Heart right ventricle (tissue), 16 donors: Measurements from ENCODE around the gene NANOS3. TPM values are rescaled to one million over a fixed set of nuclear protein-coding genes. Genes with fewer than 3 reads are reported as not detected.
"Not testable (repeated sequence)": the region's sequence is repeated elsewhere in the genome, so short reads cannot be mapped to it uniquely, and the experiment has no call there.

Experiments
- ATAC-seq, 8 donors: fragments of 200-7000 bp; cut with Tn5 transposase; one replicate each; pipeline ENCODE4 v1.9.1; 2020; ENCODE audit warnings: mild to moderate bottlenecking in 8 of 8, moderate library complexity in 8 of 8, moderate number of reproducible peaks in 1 of 8
- DNase-seq, 2 donors: peaks; one replicate each; pipeline ENCODE4 v3.0.0-alpha.2; 2020
- H3K27ac ChIP-seq, 10 donors: fragments of 200-600 bp; sonication (generic) in 2 of 10; one replicate each; pipeline versions ENCODE4 v1.5.0 to v1.8.0; 2020 to 2022; ENCODE audit warnings: mild to moderate bottlenecking in 3 of 10
- H3K27me3 ChIP-seq, 7 donors: fragments of 200-600 bp; one replicate each; pipeline ENCODE4 v1.8.0; 2021 to 2022; ENCODE audit warnings: mild to moderate bottlenecking in 2 of 7
- H3K36me3 ChIP-seq, 9 donors: fragments of 200-600 bp; sonication (generic) in 1 of 9; one replicate each; pipeline versions ENCODE4 v1.5.0 to v1.8.0; 2020 to 2022; ENCODE audit warnings: mild to moderate bottlenecking in 2 of 9
- H3K4me1 ChIP-seq, 9 donors: fragments of 200-600 bp; sonication (generic) in 1 of 9; one replicate each; pipeline versions ENCODE4 v1.5.0 to v1.8.0; 2020 to 2022; ENCODE audit warnings: mild to moderate bottlenecking in 4 of 9
- H3K4me3 ChIP-seq, 10 donors: fragments of 200-600 bp; sonication (generic) in 2 of 10; one replicate each; pipeline versions ENCODE4 v1.5.0 to v1.8.0; 2020 to 2022; ENCODE audit warnings: mild to moderate bottlenecking in 7 of 10, moderate library complexity in 2 of 10
- H3K9me3 ChIP-seq, 11 donors: fragments of 200-600 bp in 10 of 11; sonication (generic) in 2 of 11; one replicate each; pipeline versions ENCODE4 v1.5.0 to v1.8.0; 2013 to 2022; ENCODE audit warnings: mild to moderate bottlenecking in 2 of 11, control low read depth in 1 of 11, moderate library complexity in 1 of 11
- WGBS, 2 donors: extraction: QIAGEN DNeasy Blood & Tissue Kit; methylation state at CpG; one replicate each; pipeline ENCODE4 v1.1.7; 2013; ENCODE audit warnings: inconsistent platforms in 1 of 2; 5-methylcytosine and 5-hydroxymethylcytosine counted together
- intact Hi-C, 10 donors: fragments of 100-400 bp; cut with DNase I; formaldehyde crosslinking; loops; one replicate each; pipeline versions ENCODE4 v1.11.1 to v1.14.2; 2022
- polyA plus RNA-seq, 2 donors: library from polyadenylated mRNA; stranded (reverse); fragments of 200-250 nt; gene quantifications; one replicate each; pipeline ENCODE4 v1.2.3, GENCODE V29; 2013
- total RNA-seq, 10 donors: library from RNA; stranded (reverse); fragmentation: NEBNext Ultra II Directional in 3 of 10; extraction: Animal tissue kit (Norgen Biotek cat#: 25700) in 3 of 10; gene quantifications; one replicate each; pipeline versions ENCODE4 v1.2.1 to v1.2.4, GENCODE V29; 2021 to 2023
- TF ChIP-seq, protein P1 (sequence below), 9 donors: fragments of 200-600 bp; sonication (generic) in 2 of 9; IDR thresholded peaks; one replicate each; pipeline versions ENCODE4 v1.5.0 to v1.8.0; 2021 to 2022; ENCODE audit warnings: antibody characterized with exemption in 9 of 9, mild to moderate bottlenecking in 5 of 9, moderate library complexity in 1 of 9
- donor health status: Arrhythmogenic right ventricular cardiomyopathy.
- donor health status: ischemic (EF 13 %, LVEDD 7.1; RV severe dilation, severe dysfunction).
- donor health status: healthy with polysubstance abuse.
- donor health status: DM: no; HTN: yes; CAD: no.
- donor health status: DM: no; HTN: no; CAD: no.
- donor health status: ischemic (EF 25% LVEDD 6.9; RV normal size, moderate dysfunction).
- donor health status: ischemic (EF 25% LVEDD 5.7; RV mildly dilated, moderate dysfunction).
- donor health status: healthy.
- donor health status: DM: yes; HTN: yes; CAD: no.
- donor health status: Ischemic cardiomyopathy.
- donor health status: ischemic (EF 35%, LVEDD 5.7; RV mildly dilated, moderate dysfunction).
- donor health status: nonischemic (EF 11% LVEDD 7.7; RV severe dilation, severe dysfunction).
- donor health status: DM: yes; HTN: yes; CAD: no.
- donor health status: PGD.
- donor health status: ischemic (EF 29% LVEDD 5.4; RV normal size, mild dysfunction).
- donor health status: nonischemic (EF 23%, LVEDD 6.1; RV moderate dilation, normal function).

Gene NANOS3
- total and polyA plus RNA-seq, 12 donors, result 0.37 to 2.9 (median 0.98) TPM; not detected in 4

DNA sequence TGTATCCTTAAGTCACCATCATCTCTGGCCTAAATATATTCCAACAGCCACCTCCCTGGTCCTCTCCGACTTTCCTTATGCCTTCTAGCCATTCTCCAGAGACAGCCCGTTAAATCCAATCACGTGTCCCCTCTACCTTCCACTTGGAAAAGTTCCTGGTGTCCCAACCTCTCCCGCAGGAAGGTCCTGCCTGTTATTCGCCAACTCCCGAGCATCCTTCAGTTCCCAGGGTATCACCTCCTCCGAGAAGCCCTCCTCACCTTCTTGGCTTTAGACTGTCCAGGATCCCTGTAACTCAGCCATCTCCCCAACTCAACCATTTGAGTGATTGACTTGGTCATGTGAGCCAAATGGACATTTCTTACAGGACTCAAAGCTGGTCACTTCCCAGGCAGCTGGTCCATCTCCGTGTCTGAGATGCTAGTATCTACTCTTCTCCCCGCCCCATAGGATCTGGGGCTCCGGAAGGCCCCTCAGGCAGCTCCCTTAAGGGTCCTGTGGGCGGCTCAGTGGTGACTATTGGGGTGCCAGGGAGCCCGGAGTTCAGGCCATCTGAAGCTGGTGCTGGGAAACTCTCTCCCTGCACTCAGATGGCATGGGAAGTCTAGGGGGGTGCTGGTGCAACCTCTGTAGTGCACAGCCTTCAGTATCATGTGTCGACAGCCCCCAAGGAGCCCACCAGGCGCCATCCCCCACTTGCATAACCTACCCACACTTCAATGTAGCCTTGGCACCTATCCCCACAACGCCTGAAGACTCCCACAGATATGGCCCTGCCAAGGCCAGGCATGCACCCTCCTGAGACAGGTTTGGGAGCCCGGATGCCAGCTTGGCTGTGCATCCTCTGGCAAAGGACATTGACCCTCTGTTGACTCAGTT is 27.9 kb upstream of the NANOS3 start:
- WGBS, 2 donors, result 53 to 55% methylated on average over 16 of the region's 16 CpGs
- no peaks in the 10 kb centered on the region for H3K36me3 ChIP-seq
- no peaks in the 10 kb centered on the region for H3K9me3 ChIP-seq
- intact Hi-C loops, result loop anchor here in 5 of 10 donors (5.0 to 10.0 kb wide), 3 partner anchors 684 to 697 kb away; partner anchors contain the start of genes IER2 (in 4 of the 5) and STX10 (in 4 of the 5)
- H3K27ac ChIP-seq, result peak overlapping the region in 9 of 10 donors; percentile 92 to 100 (median 99)
- no peak for ATAC-seq
- no peak overlapping the region for H3K4me3 ChIP-seq
- TF ChIP-seq, protein P1, sequence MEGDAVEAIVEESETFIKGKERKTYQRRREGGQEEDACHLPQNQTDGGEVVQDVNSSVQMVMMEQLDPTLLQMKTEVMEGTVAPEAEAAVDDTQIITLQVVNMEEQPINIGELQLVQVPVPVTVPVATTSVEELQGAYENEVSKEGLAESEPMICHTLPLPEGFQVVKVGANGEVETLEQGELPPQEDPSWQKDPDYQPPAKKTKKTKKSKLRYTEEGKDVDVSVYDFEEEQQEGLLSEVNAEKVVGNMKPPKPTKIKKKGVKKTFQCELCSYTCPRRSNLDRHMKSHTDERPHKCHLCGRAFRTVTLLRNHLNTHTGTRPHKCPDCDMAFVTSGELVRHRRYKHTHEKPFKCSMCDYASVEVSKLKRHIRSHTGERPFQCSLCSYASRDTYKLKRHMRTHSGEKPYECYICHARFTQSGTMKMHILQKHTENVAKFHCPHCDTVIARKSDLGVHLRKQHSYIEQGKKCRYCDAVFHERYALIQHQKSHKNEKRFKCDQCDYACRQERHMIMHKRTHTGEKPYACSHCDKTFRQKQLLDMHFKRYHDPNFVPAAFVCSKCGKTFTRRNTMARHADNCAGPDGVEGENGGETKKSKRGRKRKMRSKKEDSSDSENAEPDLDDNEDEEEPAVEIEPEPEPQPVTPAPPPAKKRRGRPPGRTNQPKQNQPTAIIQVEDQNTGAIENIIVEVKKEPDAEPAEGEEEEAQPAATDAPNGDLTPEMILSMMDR (IDR thresholded peaks at IDR 0.05), result no peak
- DNase-seq, result no peak
- H3K27me3 ChIP-seq, result no peaks in the 10 kb centered on the region
- peaks cover 25 to 68% (median 57%) of the 10 kb centered on the region in 9 donors for H3K4me1 ChIP-seq

DNA sequence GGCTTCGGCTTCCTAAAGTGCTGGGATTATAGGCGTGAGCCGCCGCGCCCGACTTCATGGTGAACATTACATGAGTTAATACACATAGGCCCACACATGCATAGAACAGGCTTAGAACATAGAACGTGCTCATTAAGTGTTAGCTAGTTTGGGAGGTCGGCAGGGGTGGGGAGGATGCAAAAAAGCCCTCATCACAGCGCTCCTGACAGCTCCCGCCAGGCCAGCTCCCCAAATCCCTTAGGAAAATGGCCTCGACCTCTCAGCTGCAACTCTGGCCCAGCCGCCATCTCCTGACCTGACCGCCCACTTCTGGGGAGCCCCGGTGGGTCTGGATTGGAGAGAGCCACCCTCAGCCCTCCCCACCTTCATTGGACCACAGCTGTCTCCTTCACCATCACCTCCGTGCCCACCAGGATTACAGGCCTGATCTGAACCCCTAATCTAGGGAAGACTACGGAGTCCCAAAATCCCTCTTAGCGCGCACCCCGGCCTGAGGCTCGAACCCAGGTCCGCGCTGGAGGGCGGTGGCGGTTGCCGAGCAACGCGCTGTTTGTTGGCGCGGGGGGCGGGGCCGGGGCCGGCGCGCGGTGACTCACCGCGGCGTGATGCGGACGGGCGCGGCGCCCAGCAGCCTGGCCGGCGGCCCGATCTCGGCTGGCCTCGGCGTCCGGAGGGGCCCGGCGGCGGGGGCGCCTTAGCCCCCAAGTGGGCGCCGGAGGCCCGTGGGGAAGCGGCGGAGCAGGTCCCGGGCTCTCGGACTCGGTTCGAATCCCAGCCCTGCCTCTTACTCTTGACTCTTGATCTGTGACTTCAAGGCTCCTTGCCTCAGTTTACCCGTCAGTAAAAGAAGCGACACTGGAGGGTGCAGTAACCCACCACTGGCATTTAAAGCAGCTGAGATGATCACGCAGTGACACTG is 26.7 kb upstream of the NANOS3 start:
- Histone ChIP-seq H3K27me3 (no peaks in the 10 kb centered on the region), H3K9me3 (no peaks in the 10 kb centered on the region), H3K27ac (peak overlapping the region; percentile 87 to 100 (median 99)), H3K4me1 (peaks cover 25 to 63% (median 54%) of the 10 kb centered on the region in 9 donors), H3K36me3 (no peaks in the 10 kb centered on the region), H3K4me3 (peak overlapping the region in 9 of 10 donors; percentile 10 to 53 (median 38))
- DNase-seq (peak; percentile 84 to 92), ATAC-seq (peak; percentile 12 to 45 (median 33))
- intact Hi-C loops, result loop anchor here in 5 of 10 donors (5.0 to 10.0 kb wide), 3 partner anchors 685 to 698 kb away; partner anchors contain the start of genes IER2 (in 4 of the 5) and STX10 (in 4 of the 5)
- 13 to 15% methylated on average over 54 to 66 of the region's 66 CpGs for WGBS, 2 donors
- TF ChIP-seq, protein P1 (IDR thresholded peaks at IDR 0.05), result no peak

DNA sequence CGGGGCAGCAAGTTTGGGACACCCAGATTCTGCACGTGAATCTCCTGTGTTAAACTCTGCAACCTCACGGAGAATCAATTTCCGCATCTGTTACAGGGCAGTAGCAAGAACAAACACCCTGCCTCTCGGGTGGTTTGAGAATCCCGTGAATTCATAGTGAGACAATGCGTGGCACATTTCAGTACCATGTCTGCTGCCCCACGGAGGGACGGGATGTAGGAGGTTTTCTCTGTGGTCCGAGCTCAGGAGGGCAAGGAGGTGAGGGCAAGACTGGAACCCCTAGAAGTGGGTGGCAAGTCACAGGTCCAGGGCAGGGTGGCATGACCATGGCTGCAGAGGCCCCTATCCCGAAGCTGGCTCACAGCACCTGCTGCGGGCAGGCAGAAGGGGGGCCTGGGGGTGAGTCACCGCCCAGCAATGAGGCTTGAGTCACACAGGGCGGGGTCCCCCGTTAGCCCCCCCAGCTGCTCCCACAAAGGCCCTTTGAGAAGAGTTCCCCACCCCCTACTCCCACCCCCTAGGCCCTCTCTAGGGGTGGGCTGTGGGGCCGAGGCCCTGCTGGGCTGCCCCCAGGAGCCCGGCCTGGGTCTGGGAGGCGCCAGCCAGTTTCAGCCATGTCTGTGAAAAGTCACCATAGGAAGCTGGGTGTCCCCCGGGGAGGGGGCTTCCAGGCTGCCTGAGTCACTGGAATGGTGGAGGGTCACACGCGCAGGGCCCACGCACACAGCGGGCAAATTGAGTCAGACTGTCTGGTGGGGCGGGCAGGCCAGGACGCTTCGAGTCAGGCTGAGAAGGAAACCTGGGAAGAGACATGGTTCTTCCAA is 25.8 kb upstream of the NANOS3 start:
- peak overlapping the region in 9 of 10 donors; percentile 10 to 53 (median 38) for H3K4me3 ChIP-seq

DNA sequence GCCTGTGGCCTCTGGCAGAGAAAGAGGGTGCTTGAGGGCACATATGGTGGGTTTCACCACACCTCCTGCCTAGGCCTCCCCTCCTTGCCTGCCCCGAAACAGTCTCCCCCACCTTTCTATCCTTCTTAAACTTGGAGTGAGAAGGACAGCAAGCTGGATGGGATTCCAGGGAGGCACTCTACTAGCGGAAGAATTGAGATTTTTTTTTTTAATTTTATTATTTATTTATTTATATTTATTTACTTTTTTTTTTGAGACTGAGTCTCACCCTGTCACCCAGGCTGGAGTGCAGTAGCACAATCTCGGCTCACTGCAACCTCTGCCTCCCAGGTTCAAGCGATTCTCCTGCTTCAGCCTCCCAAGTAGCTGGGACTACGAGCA is 25.2 kb upstream of the NANOS3 start:
- H3K27ac ChIP-seq, result peak overlapping the region; percentile 87 to 100 (median 99)
- intact Hi-C loops, H3K4me3 ChIP-seq, DNase-seq, H3K9me3 ChIP-seq, ATAC-seq, H3K36me3 ChIP-seq, H3K27me3 ChIP-seq: not testable (repeated sequence)
- peaks cover 17 to 48% (median 46%) of the 10 kb centered on the region in 9 donors for H3K4me1 ChIP-seq
- 76 to 92% methylated on average over 5 of the region's 5 CpGs for WGBS, 2 donors

More for the DNA sequence above, 25.8 kb upstream of the NANOS3 start:
- Histone ChIP-seq H3K4me1 (peaks cover 23 to 54% (median 49%) of the 10 kb centered on the region in 9 donors), H3K9me3 (no peaks in the 10 kb centered on the region), H3K36me3 (no peaks in the 10 kb centered on the region), H3K27me3 (no peaks in the 10 kb centered on the region), H3K27ac (peak overlapping the region; percentile 87 to 100 (median 99))
- ATAC-seq (peak; percentile 23 to 66 (median 48)), DNase-seq (peak; percentile 81 to 88)
- intact Hi-C loops, result no loop called here
- WGBS, 2 donors, result 36 to 44% methylated on average over 26 of the region's 26 CpGs
- TF ChIP-seq, protein P1 (IDR thresholded peaks at IDR 0.05), result no peak

DNA sequence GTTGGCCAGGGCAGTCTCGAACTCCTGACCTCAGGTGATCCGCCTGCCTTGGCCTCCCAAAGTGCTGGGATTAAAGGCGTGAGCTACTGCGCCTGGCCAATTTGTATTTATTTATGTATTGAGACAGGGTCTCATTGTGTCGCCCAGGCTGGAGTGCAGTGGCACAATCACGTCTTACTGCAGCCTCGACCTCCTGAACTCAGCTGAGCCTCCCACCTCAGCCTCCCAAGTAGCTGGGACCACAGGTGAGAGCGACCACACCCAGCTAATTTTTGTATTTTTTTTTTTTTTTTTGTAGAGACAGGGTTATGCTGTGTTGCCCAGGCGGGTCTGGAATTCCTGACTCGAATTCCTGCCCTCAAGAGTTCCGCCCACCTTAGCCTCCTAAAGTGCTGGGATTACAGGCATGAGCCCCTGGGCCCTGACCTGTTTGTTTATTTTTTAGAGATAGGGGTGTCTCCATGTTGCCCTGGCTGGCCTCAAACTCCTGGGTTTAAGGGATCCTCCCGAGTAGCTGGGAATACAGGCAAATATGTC is 24.7 kb upstream of the NANOS3 start:
- H3K27ac ChIP-seq, result peak overlapping the region in 9 of 10 donors; percentile 92 to 100 (median 99)
- intact Hi-C loops, H3K36me3 ChIP-seq, H3K27me3 ChIP-seq, H3K9me3 ChIP-seq, H3K4me3 ChIP-seq, DNase-seq, ATAC-seq: not testable (repeated sequence)
- 89 to 93% methylated on average over 12 of the region's 12 CpGs for WGBS, 2 donors
- H3K4me1 ChIP-seq, result peaks cover 16 to 44% (median 41%) of the 10 kb centered on the region in 9 donors
